Upper lobe of left lung (tissue), 6 donors: ENCODE results near the gene TMEM114. TPM values are rescaled to one million over a fixed set of nuclear protein-coding genes. Genes with fewer than 3 reads are reported as not detected.

Experiments used
- ATAC-seq, 2 donors: fragments of 200-7000 bp; cut with Tn5 transposase; one replicate each; pipeline ENCODE4 v1.9.1; 2022; ENCODE audit warnings: mild to moderate bottlenecking in 2 of 2, moderate library complexity in 2 of 2; ENCODE audit not compliant: low FRiP score in 2 of 2
- DNase-seq, 2 donors: peaks; one replicate each; pipeline ENCODE4 v3.0.0-alpha.2; 2019 to 2020
- H3K27ac ChIP-seq, 4 donors: fragments of 200-600 bp; sonication (generic); one replicate each; pipeline ENCODE4 v1.5.1; 2016 to 2019
- H3K27me3 ChIP-seq, 4 donors: fragments of 200-600 bp; sonication (generic); one replicate each; pipeline ENCODE4 v1.5.1; 2017 to 2019
- H3K36me3 ChIP-seq, 4 donors: fragments of 200-600 bp; sonication (generic); one replicate each; pipeline ENCODE4 v1.5.1; 2016 to 2019
- H3K4me1 ChIP-seq, 4 donors: fragments of 200-600 bp; sonication (generic); one replicate each; pipeline ENCODE4 v1.5.1; 2018 to 2019
- H3K4me3 ChIP-seq, 4 donors: fragments of 200-600 bp; sonication (generic); one replicate each; pipeline ENCODE4 v1.5.1; 2017 to 2019; ENCODE audit warnings: mild to moderate bottlenecking in 2 of 4, moderate library complexity in 1 of 4
- H3K9me3 ChIP-seq, 4 donors: fragments of 200-600 bp; sonication (generic); one replicate each; pipeline ENCODE4 v1.5.1; 2018 to 2019
- CTCF ChIP-seq, 6 experiments: fragments of 450-650 bp in 4 of 6; fragments of 200-600 bp in 2 of 6; sonication (generic) in 2 of 6; IDR thresholded peaks; one replicate each; pipeline ENCODE4 v1.5.1; 2016 to 2019; ENCODE audit warnings: antibody characterized with exemption in 6 of 6
- EP300 ChIP-seq, 4 donors: sonication (generic); formaldehyde crosslinking; IDR thresholded peaks; one replicate each; pipeline ENCODE4 v1.5.1; 2017; ENCODE audit warnings: antibody characterized with exemption in 4 of 4, control low read depth in 2 of 4
- POLR2A ChIP-seq, 4 donors: fragments of 450-650 bp; IDR thresholded peaks; one replicate each; pipeline ENCODE4 v1.5.1; 2016 to 2017; ENCODE audit warnings: antibody characterized with exemption in 4 of 4, mild to moderate bottlenecking in 2 of 4
- POLR2AphosphoS5 ChIP-seq, 2 donors: sonication (generic); formaldehyde crosslinking; IDR thresholded peaks; one replicate each; pipeline ENCODE4 v1.5.1; 2017; ENCODE audit warnings: antibody characterized with exemption in 2 of 2
- WGBS, 2 donors: methylation state at CpG; one replicate each; pipeline ENCODE4 v1.1.5; 2017 to 2018; 5-methylcytosine and 5-hydroxymethylcytosine counted together
- total RNA-seq, 6 donors: library from RNA; depleted of rRNA in 4 of 6; stranded (reverse); fragments of >200 nt in 4 of 6; gene quantifications; one replicate each; pipeline versions ENCODE4 v1.1.0 to v1.2.1, GENCODE V29; 2016 to 2021
- donor health status: DM: no; HTN: no; CAD: no; lungs with moderate emphysema.
- donor health status: DM: no; HTN: yes; CAD: no; lungs with severe emphysema.

The TMEM114 gene
- total RNA-seq, 6 donors from 2014 or later = not detected

GRCh38 chr16:8596581-8596980, 6.3 kb upstream of the TMEM114 start:
- WGBS, 2 donors = 80 to 86% methylated on average over 1 of the region's 1 CpG
- TF ChIP-seq POLR2AphosphoS5 (IDR thresholded peaks at IDR 0.05) (no peak), CTCF (IDR thresholded peaks at IDR 0.05) (no peak), EP300 (IDR thresholded peaks at IDR 0.05) (no peak), POLR2A (IDR thresholded peaks at IDR 0.05) (no peak)
- Histone ChIP-seq H3K4me1 (no peaks in the 10 kb centered on the region), H3K27ac (no peak overlapping the region), H3K27me3 (no peaks in the 10 kb centered on the region), H3K36me3 (no peaks in the 10 kb centered on the region), H3K9me3 (peaks cover 0 to 17% (median 10%) of the 10 kb centered on the region in 4 donors), H3K4me3 (no peak overlapping the region)
- DNase-seq (no peak), ATAC-seq (no peak)

GRCh38 chr16:8595783-8596182, 5.5 kb upstream of the TMEM114 start:
- TF ChIP-seq CTCF (IDR thresholded peaks at IDR 0.05) (no peak), POLR2A (IDR thresholded peaks at IDR 0.05) (no peak), POLR2AphosphoS5 (IDR thresholded peaks at IDR 0.05) (no peak), EP300 (IDR thresholded peaks at IDR 0.05) (no peak)
- Histone ChIP-seq H3K4me1 (no peaks in the 10 kb centered on the region), H3K27me3 (no peaks in the 10 kb centered on the region), H3K4me3 (no peak overlapping the region), H3K36me3 (no peaks in the 10 kb centered on the region), H3K9me3 (peaks cover 0 to 17% (median 10%) of the 10 kb centered on the region in 4 donors), H3K27ac (no peak overlapping the region)
- no peak for DNase-seq
- ATAC-seq = no peak
- WGBS, 2 donors = 80 to 90% methylated on average over 5 of the region's 5 CpGs

GRCh38 chr16:8594149-8594666, 3.9 kb upstream of the TMEM114 start:
- H3K9me3 ChIP-seq = peaks cover 0 to 17% (median 10%) of the 10 kb centered on the region in 4 donors
- DNase-seq (no peak), ATAC-seq (no peak)
- peaks cover 0 to 14% (median 10%) of the 10 kb centered on the region in 4 donors for H3K27me3 ChIP-seq
- H3K27ac ChIP-seq = no peak overlapping the region
- peaks cover 0 to 12% (median 5%) of the 10 kb centered on the region in 4 donors for H3K4me1 ChIP-seq
- 70 to 72% methylated on average over 9 of the region's 9 CpGs for WGBS, 2 donors
- no peak overlapping the region for H3K4me3 ChIP-seq
- no peak for TF ChIP-seq CTCF (IDR thresholded peaks at IDR 0.05)
- no peak for TF ChIP-seq POLR2AphosphoS5 (IDR thresholded peaks at IDR 0.05)
- TF ChIP-seq EP300 (IDR thresholded peaks at IDR 0.05) = no peak
- no peak for TF ChIP-seq POLR2A (IDR thresholded peaks at IDR 0.05)
- H3K36me3 ChIP-seq = no peaks in the 10 kb centered on the region

- TF ChIP-seq EP300 (IDR thresholded peaks at IDR 0.05) = no peak
- TF ChIP-seq POLR2A (IDR thresholded peaks at IDR 0.05) = no peak
- TF ChIP-seq CTCF (IDR thresholded peaks at IDR 0.05) = no peak
- TF ChIP-seq POLR2AphosphoS5 (IDR thresholded peaks at IDR 0.05) = no peak
- no peak for ATAC-seq
- WGBS, 2 donors = 94 to 98% methylated on average over 3 of the region's 3 CpGs
Measured at GRCh38 chr16:8591451-8591850, 1.1 kb upstream of the TMEM114 start.

GRCh38 chr16:8590811-8591210, 500 bp upstream of the TMEM114 start:
- Histone ChIP-seq H3K27ac (no peak overlapping the region), H3K4me3 (no peak overlapping the region), H3K36me3 (no peaks in the 10 kb centered on the region), H3K9me3 (peaks cover 0 to 1% (median 0%) of the 10 kb centered on the region in 4 donors), H3K27me3 (peaks cover 0 to 21% (median 13%) of the 10 kb centered on the region in 4 donors), H3K4me1 (peaks cover 0 to 16% (median 6%) of the 10 kb centered on the region in 4 donors)
- whole genome bisulfite sequencing, 2 donors = 92 to 93% methylated on average over 3 of the region's 3 CpGs
- ATAC-seq (no peak), DNase-seq (no peak)
- TF ChIP-seq CTCF (IDR thresholded peaks at IDR 0.05) (no peak), POLR2AphosphoS5 (IDR thresholded peaks at IDR 0.05) (no peak), POLR2A (IDR thresholded peaks at IDR 0.05) (no peak), EP300 (IDR thresholded peaks at IDR 0.05) (no peak)

More at GRCh38 chr16:8591451-8591850, 1.1 kb upstream of the TMEM114 start:
- no peaks in the 10 kb centered on the region for H3K36me3 ChIP-seq
- H3K9me3 ChIP-seq = peaks cover 0 to 8% (median 4%) of the 10 kb centered on the region in 4 donors
- no peak for DNase-seq
- H3K27ac ChIP-seq = no peak overlapping the region
- peaks cover 0 to 16% (median 6%) of the 10 kb centered on the region in 4 donors for H3K4me1 ChIP-seq
- H3K4me3 ChIP-seq = no peak overlapping the region
- peaks cover 0 to 21% (median 13%) of the 10 kb centered on the region in 4 donors for H3K27me3 ChIP-seq
